Measurements from ENCODE around the gene NEURL3.

- TF ChIP-seq POLR2A (IDR thresholded peaks at IDR 0.05): no peak
- TF ChIP-seq CTCF (IDR thresholded peaks at IDR 0.05 in 4 of 5, conservative IDR thresholded peaks at IDR 0.05 in 1 of 5): no peak
These were observed 33.4 kb downstream of the NEURL3 start for GRCh38 chr2:96471772-96472171.

All from gastrocnemius medialis (tissue), 4 donors.